ENCODE data around the gene LRRC8B.
"Not testable (repeated sequence)": the region's sequence is repeated elsewhere in the genome, so short reads cannot be mapped to it uniquely, and the experiment has no call there.

LRRC8B gene

DNA sequence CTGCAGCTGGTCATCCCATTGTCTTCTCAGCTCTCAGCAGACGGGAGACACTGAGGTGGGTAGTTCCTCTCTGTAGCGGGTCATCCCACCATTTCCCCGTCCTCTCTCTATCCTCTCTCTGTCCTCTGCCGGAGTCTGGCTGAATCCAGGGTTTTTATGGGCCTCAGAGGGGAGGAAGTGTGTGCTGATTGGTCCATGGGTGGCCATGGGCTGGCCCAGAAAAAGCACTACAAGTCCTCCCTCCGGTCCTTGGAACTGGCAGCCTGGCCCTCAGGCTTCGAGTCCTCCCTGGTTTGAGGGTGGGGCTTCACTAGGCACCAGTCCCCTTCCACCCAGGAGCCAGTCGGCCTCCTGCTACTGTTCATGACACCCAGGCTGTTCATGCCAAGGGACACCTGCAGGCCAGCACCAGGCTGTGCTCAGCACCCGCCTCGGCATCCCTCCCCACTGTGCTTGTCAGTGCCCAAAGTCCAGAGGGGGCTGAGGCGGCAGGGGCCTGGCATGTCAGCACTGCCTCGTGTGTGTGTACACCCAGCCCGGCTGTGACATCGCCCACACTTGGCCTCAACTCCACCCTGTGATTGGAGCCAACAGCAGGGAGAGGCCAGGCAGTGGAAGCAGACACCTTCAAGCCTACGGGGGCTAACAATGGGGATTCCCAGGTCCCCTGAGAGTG, 85.3 kb downstream of the LRRC8B start:
- DNase-seq, result peak; percentile 47 to 54

DNA sequence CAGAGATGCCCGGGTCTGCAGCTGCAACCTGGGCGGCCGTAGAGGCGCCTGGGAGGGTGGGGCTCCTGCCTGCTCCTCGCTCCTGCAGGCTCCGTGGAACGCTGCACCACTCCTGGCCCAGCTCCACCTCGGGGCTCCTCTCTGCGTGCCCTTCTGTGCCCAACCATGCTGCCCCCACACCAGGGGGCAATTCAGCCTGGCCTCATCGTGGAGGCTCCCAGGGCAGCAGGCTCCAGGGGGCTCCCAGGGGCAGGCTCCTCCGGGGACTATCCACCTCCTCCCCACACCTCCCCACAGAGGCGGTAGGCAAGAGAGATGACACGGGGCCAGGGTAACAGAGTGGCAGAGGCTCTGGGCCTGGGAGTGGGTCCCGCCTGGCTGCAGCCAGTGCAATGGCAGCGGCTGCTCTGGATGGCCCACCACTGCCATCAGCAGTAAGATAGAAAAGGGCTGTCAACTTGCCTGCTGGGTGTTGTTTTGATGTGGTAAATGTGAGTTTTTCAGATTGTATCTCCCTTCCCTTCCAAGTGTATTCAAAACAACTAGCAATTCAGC, 85.9 kb downstream of the LRRC8B start:
- no peak for DNase-seq

DNA sequence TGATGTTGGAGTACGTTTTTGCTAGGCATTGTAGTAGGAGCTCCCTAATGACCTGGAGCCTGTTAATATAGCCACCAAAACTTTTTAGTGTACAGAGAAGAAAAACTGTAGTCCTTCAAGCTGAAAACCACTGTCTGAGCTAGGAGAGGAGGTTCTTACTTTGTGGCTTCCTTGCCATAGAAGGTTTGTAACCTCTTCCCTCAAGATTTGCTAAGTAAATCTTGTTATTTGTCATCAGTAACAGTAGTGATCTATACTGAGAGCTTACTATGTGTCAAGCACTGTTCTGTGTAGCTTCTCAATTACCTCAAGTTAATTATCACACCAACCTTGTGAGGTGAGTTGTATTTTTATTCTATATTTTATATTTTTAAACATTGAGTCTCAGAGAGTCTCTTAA, 87.1 kb downstream of the LRRC8B start:
- DNase-seq, result no peak

DNA sequence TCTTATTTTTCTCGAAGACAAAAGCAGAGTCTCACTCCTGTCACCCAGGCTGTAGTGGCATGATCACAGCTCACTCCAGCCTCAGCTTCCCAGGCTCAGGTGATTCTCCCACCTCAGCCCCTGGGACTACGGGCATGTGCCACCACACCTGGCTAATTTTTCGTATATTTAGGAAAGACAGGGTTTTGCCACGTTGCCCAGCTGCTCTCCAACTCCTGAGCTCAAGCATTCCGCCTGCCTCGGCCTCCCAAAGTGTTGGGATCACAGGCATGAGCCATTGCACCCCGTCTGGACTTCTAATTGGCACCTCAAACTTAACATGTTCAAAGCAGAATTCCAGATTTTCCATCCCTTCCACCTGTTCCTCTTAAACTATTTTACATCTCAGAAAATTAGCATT, 89.3 kb downstream of the LRRC8B start:
- no peak for DNase-seq

DNA sequence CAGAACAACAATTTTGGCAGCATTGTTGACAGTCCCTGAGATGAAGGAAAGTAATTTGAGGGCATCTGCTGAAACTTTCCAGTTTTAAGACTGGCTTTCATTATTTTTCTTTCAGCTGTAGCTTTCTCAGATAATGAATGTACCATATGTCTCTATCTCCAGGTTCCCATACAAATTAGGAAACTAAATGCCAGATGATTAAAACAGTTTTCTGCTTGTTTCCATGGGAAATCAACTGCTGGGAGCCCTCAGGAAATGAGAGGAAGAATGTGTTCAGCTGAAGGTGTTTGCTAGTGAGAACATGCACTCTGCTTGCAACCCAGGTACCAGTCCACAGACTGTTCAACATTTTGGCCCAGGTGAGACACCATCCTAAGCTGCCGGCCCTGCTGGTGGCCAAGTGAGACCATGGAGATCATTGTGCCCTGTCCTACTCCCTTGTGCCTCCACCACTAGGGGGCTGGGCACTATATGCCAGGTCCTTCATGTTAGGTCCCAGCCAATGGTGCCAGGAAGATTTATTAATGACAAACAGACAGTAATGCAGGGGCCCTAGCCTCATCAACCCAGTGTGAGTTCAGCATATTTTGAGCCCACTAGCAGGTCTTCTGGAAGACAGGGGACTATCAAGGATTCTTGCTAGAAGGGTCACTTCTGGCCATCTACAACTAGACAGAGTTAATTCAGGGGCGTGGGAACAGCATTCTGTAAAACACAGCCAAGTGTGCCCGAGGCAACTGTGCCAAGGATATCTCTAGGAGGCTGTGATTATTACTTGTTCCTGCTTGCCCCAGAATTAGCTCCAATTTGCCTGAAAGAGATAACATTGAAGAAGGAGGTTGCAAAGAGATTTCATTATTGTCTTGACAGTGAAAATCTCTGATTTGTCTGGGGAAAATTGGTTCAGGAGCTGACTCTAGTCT, 91.3 kb downstream of the LRRC8B start:
- DNase-seq, result no peak

DNA sequence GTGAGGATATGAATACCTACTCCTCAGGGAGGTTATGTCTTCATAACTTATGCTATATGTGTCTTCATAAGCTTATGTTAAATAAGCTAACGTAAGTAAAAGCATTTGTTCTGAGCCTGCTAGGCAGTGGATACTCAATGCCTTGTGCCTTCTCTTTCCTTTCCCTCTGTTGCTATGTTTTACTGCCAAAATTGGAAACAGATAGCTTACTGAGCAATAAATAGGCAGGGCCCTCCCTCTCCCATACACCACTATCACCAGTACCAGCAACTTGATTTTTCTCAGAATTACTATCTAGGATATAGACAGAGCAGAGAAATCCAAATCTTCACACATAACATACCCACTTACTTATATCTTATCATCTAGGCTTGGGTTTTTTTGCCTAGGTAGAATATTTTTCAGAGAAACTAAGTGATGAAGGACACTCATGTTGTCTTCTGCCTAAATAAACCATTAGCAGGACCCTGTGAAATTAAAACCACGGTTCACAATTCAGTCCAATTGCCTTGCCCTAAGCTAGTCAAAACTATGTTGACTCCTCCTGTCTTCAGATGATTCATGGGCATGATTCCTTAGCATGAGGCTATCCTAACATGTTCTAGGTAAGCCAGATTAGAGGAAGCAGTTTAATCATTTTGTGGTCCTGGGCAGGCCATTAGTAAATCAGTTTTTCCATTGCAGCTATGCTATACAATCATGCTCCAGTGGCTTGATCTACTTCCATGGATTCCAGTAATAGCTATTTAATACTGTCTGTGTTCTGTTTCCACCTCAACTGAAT, 92.4 kb downstream of the LRRC8B start:
- DNase-seq, result no peak

DNA sequence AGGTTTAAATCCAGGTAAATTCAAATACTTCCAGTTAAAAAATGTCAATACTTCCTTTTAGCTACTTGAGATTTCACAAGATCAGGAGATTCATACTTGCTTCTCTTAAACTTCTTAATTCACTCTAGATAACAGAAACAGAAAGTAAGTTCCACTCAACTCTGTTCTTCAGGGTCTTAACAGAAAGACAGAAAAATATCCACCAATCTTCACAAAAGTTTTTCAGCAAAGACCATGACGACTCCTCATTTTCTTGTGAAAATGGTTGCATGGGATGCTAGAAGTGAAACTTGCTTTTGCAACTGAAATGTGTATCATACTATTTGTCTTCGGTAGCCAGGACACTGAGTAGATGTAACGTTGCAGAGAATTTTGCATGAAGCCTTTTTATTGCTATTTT, 96.0 kb downstream of the LRRC8B start:
- DNase-seq, result no peak

DNA sequence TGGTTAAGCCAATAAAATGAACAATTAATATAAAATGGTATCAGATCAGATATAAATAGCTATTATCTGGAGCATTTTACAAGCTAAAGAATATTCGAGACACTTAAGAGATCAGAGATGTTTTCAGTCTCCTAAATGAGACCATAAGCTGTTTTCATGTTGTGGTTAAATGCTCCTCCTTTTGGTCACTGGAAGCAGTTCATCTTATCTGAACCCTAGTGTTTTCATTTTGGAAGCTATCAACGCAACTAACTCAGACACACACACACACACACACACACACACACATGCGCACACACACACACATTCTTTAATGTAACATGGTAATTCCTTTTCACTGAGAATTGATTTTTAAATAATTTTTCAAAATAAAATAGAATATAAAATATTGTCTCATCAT, 98.3 kb downstream of the LRRC8B start:
- no peak for DNase-seq

DNA sequence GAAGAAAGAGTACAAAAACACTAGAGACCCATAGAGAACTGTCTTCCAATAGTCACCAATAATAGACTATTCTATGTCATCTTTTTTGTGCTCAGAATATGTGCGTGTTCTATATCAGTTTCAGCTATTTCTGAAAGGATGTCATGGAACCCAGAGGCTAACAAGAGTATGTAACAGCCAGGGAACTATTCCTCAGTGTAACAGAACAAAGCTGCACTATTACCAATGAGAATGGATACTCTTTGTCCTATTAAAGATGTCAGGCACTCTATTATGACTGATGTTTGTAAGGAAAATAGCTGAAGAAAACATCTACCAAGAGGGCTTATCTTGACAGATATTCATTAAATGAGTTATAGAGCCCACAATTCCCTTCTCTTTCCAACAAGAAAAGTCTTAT, 99.7 kb downstream of the LRRC8B start:
- DNase-seq, result no peak

DNA sequence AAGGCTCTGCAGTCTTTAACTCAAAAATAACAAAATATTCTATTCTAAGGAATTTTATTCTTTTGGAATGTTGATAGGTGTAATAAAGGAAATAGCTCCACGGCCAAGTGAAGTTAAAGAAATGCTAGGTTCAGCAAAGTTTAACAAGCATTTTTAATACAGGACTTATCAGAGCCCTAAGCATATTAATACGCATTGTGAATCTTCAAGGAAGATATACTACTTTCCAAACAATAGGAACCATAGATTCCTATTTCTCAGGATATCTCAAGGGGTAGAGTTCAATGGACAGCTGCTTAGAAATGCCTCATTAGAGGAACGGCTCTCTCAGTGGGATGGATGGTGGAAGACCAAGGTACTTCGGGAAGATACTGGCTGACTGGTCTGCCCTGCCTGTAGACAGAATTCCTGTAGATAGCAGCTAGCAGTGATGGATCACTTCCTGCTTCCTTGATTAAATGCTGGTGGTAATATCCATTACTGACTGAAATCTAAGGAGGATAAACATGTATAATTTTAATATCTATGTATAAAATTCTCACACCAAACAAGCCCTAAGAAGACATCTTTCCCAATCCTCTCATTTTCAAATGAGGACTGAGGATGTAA, 100.2 kb downstream of the LRRC8B start:
- DNase-seq, result no peak

DNA sequence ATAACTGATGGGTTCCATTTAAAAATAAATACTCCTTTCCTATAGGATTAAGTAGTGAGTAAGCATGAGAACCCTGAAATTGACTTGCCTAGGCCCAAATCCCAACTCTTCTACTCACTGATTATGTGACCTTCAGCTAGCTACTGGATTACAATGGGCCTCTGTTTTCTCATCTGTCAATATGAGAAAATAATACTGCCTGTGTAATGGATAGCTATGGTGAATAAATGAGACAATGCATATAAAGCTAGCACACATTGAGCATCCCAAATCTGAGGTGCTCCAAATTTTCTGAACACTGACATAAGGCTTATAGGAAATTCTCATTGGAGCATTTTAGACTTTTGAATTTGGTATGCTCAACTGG, 103.0 kb downstream of the LRRC8B start:
- no peak for DNase-seq

DNA sequence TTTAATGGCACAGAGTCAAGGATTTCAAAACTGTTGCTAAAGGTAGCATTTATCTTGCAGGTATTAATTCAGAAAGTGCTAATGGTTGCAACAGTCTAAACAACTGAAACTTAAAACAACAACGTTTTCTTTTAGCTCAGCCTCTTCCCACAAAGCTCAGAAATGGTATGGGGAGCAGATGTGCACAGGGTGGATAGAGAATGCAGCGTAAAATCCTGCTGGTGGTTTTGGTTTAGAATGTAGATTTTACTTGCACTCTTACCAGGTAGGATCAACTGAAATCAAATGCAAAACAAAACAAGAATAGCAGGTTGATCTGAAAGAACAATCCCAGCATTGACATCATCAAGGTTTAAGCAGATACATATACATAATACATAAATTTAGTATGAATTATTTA, 104.5 kb downstream of the LRRC8B start:
- no peak for DNase-seq

DNA sequence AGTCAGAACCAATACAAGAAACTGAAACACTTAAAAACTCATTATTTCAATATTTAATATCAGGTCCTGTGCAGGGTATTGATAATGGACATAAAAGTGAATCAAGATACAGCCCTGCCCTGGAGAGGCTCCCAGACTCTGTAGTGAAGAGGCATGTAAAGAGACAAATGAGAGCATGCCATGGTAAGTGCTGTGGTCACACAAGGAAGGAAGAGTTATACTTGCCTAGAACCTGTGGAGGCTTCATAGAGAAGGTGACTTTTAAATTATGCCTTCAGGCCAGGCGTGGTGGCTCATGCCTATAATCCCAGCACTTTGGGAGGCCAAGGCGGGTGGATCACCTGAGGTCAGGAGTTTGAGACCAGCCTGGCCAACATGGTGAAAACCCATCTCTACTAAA, 105.0 kb downstream of the LRRC8B start:
- not testable (repeated sequence) for DNase-seq

DNA sequence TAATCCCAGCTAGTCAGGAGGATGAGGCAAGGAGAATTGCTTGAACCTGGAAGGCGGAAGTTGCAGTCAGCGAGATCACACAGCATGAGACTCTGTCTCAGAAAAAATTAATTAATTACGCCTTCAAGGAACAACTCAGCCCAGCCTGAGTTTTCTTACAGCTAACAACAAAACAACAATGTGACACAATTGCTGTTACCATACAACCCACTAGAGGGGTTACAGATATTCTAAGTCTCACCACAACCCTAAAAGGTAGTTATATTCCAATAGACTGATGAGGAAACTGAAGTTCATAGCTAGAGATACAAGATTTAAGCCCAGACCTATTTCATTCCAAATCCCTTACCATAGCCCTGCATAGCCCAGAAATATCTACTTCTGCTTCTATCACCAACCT, 105.4 kb downstream of the LRRC8B start:
- DNase-seq, result no peak

DNA sequence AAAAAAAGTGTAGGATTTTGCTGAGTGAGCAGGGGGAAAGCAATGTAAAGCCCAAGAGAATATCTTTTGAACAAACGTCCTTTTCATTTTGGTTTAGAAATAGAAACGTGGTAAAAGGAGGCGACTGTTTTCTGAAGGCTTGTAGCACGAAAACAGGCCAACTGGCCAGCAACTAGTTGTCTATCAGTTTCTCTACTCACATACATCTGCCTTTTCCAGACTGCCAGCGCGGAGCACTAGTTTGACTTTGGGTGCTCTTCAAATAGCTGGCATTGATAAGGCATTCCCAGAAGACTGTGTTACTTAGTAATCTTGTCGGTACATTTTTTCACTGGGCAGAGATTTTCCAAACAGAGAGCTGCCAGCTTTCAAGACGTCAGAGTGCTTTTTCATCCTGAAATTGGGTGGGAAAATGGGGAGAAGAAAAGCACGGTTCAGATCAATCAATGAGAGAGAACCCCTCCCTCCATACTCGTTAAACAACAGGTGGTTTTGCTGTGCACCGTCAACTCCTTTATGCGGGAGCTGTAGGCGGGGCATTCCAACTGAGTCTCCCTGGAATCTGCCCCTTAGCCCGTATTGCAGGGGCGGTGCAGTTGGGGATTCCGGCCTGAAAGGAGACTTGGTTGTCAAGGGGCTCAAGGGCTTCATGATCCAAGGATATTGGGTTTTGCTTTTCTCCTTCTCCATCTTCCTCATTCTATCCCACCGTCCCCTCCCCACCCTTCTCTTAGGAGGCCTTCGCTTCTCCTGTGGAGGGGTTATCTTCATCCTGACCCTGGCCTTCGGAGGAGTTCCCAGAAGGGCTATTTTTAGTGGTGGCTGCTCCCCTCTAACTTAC, 107.4 kb downstream of the LRRC8B start:
- no peak for DNase-seq

DNA sequence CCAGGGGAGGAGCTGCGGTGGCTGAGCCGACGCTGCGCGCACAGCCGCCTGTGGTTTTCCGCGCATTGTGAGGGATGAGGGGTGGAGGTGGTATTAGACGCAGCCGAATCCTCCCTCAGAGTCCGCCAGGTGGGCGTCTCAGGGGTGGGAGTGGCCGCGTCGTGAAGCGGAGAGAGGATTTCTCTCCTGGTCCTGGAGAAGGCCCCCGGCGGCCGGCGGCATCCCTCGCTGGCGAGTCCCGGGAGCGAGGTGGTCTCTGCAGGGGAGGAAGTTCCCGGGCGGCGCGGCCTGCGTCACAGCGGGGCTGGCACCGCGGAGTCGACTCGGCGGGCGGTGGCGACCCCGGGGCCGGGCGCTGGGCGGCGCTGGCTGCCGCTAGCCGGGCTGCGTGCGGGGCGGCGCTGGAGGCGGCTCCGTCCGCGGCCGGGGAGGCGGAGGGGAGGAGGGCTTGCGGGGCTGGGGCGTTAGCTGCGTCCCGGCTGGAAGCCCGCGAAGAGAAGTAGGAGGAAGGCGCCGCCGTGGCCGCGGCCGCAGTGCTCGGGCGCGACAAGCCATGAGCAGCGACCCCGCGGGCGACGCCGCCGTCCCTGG, 108.1 kb downstream of the LRRC8B start, which contains the start of gene LRRC8C:
Gene LRRC8C, plus strand, starts transcription at position 464 of the 591 bp plus-strand sequence. CDS start 53,354 bp downstream, outside the sequence.
- peak; percentile 76 to 84 for DNase-seq

DNA sequence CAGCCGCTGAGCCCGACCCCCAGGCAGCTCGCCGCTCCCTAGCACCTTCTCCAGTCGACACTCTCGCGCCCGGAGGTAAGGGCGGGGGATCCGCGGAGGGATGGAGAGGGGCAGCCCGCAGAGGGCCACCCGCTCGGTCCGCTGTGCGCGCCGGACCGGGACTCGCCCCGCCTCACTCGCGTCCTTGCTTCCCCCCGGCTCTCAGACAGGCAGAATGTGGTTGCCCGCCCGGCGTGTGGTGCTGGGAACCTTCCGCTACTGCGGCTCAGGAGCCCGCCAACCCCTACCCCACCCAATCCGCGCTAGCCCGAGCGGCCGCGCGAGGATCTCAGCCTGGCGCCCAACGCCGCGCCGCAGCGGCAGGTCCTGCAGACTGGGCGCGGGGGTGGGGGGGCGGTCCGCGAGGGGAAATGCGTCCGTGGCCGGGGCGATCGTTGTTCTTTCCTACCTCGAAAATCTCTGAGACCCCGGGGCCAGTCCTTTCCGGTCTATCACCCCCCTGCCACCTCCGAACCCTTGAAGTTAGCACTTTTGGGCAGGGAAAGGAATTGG, 108.7 kb downstream of the LRRC8B start:
- DNase-seq, result peak; percentile 40 to 44

DNA sequence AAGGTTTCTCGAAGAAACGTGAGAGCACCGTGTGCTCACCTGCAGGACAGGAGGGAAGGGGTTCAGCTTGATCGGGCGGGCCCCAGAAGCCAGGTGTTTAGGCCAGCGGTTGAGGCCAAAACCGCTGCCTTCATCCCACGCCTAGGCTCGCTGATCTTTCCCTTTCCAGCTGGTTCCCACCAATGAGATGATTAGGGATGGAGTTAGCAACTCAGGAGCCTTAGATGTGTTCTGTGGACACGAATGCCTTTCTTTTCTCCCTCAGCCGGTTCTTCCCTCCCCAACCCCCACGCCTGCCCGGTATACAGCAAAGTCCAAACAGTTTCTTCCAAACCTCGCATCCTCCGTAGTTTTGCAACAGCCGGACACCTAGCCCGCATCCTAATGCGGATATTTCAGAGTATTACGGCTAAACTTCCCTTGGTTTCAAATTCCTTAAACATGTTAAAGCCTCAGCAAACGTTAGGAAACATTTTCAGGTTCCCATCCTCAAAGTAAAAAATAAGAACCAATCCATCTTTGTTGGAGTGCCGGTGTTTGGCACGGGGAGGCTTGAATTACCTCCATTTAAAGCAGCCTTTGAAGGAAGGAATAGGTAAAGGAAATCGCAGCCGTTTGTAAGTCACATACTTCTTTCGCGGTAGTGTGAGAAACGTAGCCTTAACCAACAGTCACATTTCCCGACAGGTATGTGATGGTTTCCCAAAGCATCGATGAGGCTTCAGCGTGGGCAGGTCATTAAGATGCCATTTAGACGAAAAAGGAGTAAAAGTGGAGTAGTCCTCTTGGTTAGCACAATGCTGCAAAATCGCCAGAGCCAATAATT, 109.4 kb downstream of the LRRC8B start:
- DNase-seq, result no peak

DNA sequence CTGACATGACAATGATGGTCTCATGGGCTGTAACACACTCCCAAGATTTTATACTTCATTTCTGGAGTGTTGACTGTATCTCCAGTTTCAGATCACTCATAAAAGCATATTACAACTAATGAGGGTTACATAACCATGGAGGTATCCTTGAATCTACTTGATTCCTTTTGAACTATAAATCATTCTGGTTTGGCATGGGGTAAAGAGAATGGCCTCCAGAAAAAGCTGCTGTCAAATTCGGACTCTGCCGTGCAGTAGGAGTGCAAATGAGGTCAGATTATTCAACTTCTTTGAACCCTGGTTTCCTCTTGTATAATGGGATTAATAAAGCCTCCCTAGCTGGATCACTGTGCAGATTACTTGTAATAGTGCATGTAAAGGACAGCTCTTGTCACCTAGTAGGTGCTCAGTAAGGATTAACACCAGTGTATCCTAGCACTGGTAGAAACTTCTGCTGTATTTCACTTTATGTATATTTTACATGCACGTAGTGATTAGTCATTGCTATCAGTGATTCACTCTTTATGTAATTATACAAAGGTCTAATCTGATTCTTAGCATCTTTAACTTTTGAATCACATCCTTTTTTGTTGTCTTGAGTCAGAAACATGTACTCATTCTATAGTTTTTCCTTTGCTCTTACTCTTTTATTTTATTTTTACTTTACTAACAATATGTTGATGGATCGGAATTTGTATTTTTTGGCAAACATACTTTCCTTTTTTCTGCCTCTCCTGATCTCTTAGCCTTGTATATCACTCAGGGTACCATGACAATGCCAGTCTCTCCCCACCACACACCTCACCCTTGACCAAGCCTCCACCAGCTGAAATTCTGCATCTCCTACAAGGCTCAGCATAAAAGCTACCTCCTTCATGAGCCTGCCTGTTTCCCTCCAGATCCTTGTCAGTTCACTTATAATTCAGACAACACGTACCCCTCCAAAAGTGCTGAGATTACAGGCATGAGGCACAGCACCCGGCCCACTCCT, 111.5 kb downstream of the LRRC8B start:
- DNase-seq, result no peak

Data from stimulated activated CD4-positive, alpha-beta T cell treated with anti-CD3 and anti-CD28 coated beads, Interleukin-2, amount 100 ng/mL, for 48 hours (primary cell).